NCI-H2081 (cell line): ENCODE data around the gene TXNDC11.

Source experiments
- DNase-seq, 2 experiments: peaks; one replicate each; lab custom pipeline; 2025; lab: John Stamatoyannopoulos, UW

Gene TXNDC11

DNA sequence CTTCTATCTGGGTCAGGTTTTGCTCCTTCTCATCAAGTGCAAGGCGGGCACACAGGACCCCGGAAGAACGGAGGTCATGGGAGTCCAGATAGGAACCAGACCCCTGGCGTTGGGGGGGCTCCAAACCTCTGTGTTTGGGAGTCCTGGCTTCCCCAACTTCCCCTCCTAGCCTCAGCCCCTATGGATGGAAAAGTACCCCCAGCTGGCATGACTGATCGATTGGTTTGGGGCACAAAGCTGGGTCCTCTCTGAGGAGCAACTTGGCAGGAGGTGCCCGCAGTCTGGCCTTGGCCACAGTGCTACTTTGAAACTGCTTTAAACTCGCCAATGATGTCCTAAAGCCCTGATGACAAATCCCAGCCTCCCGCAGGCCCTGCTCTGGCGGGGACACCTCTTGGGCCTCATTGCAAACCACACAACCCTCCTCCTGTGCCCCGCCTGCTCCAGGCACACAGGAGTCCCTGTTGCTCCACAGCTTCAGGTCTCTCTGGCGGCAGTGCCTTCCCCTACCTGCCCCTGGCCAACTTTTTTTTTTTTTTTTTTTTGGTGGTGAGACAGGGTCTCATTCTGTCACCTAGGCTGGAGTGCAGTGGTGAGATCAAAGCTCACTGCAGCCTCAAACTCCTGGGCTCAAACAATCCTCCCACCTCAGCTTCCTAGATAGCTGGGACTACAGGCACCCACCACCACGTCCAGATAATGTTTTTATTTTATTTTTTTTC is 112.5 kb downstream of the TXNDC11 start:
- no peak for DNase-seq
